Measurements from ENCODE around the gene MSTO1.
A peak's percentile ranks its signal among the peaks of the same experiment; 100 is the strongest.
"Not testable (repeated sequence)": the region's sequence is repeated elsewhere in the genome, so short reads cannot be mapped to it uniquely, and the experiment has no call there.

Gene MSTO1

GRCh38 chr1:155609515-155610256 is at the start of gene MSTO1:
Gene MSTO1, plus strand, starts transcription at chr1:155610218. Its CDS starts 31 bp downstream, at chr1:155610249.
- no CpG with 5 or more reads among the region's 47 CpGs for WGBS (ENCODE audit: insufficient coverage, insufficient read length)
- Histone ChIP-seq H3K27ac (ENCODE audit: low read length) (no peak within 1 kb of the TSS), H3K9me3 (ENCODE audit: control insufficient read depth, insufficient read depth, low read length) (no peaks in the 10 kb centered on the region)

DNA sequence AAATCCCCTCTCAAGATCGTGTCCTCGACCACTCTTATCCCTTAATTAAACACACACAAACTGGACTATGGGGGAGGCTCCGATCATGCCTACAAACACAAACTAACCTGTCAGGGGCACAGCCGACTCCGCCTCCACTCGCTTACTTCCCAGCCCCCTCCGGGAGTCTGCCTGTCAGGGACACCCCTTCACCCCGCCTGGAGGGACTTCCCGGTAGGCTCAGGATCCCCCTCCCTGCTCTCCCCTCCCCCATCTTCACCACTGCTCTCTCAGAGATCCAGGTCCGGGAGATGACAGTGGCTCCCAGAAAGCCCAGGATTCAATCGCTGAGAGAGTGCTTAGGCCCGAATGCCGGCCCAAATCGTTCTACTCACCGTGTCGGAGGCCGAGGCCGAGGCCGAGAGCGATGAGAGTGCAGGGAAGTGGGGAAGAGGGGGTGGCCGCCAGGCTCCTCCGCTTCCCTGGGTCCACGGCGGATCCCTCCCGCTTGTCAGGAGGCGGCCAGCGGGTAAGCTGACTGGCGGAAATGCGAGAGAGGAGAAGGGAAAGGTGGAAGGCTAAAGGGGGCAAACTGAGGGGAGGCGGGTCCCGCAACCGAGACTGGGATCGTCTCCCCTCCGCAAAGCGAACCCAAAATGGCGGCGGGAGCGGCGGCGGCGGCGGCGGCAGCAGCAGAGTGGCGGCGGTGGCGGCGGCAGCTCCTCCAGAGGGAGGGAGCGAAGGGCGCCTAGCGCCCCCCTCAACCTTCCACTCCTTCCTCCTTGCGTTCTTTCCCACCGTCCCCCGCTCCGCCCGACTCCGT is 48.0 kb upstream of the MSTO1 start:
- not testable (repeated sequence) for H3K27me3 ChIP-seq (ENCODE audit: control insufficient read depth, insufficient read depth, low read length); H3K9me3 ChIP-seq (ENCODE audit: control insufficient read depth, insufficient read depth, low read length); H3K36me3 ChIP-seq (ENCODE audit: control insufficient read depth, insufficient read depth, low read length); DNase-seq (ENCODE audit: low read depth, low spot score); H3K4me1 ChIP-seq (ENCODE audit: control insufficient read depth, insufficient read depth, low read length); H3K27ac ChIP-seq (ENCODE audit: low read length)
- peak overlapping the region; percentile 56; the same call in 1 of the 2 replicates for H3K4me3 ChIP-seq (ENCODE audit: low read length)
- WGBS (ENCODE audit: insufficient coverage, insufficient read length), result no CpG with 5 or more reads among the region's 56 CpGs

More at GRCh38 chr1:155609515-155610256, at the start of gene MSTO1:
- peak within 1 kb of the TSS; percentile 78; the same call in 1 of the 2 replicates for H3K4me3 ChIP-seq (ENCODE audit: low read length)
- no peaks in the 10 kb centered on the region for H3K4me1 ChIP-seq (ENCODE audit: control insufficient read depth, insufficient read depth, low read length)
- H3K27me3 ChIP-seq (ENCODE audit: control insufficient read depth, insufficient read depth, low read length), result no peaks in the 10 kb centered on the region
- H3K36me3 ChIP-seq (ENCODE audit: control insufficient read depth, insufficient read depth, low read length), result peaks cover 7% of the 10 kb centered on the region; the same call in 1 of the 2 replicates
- peak; percentile 82 for DNase-seq (ENCODE audit: low read depth, low spot score)

DNA sequence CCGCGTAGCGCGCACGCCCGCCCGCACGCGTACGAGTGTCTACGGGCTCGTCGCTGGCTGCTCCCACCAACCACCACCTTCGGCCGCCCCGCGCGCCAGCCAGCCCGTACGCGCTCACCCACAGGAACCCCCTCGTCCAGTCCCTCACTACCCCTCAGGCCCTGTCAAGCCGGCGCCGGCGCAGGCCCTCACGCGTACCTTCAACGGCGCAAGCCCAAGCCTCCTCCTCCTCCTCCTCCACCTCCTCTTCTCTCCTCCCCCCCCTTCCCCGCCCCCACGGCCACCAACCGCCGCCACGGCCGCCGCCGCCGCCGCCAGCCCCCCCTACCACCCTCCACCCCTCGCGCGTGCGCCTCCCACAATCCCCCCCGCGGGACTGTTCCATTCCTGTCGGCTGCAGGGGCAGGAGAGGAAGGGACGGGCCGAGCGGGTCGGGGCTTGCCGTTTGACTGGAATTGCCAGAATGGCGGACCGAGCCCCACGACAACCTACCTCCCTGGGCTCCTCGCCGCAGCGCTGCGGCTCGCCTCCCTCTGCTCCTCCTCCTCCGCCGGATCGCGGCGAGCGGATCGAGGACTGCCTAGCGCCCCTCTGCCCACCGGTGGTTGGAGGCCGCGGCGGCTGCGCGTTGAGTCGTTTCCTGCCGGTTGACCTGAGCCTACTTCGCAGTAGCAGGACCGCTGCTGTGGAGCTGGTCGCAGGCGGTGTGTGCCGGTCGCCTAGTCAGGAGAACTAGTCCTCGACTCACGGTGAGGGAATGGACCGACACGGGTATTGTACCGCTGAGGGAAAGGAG is 47.2 kb upstream of the MSTO1 start, which contains the start of gene ASH1L:
ASH1L (minus strand) TSS at position 223 of the 796 bp plus-strand sequence. CDS start 41,284 bp downstream, outside the sequence.
- Histone ChIP-seq H3K4me1 (ENCODE audit: control insufficient read depth, insufficient read depth, low read length) (no peaks in the 10 kb centered on the region), H3K27me3 (ENCODE audit: control insufficient read depth, insufficient read depth, low read length) (no peaks in the 10 kb centered on the region), H3K4me3 (ENCODE audit: low read length) (peak within 1 kb of the TSS; percentile 56), H3K9me3 (ENCODE audit: control insufficient read depth, insufficient read depth, low read length) (no peaks in the 10 kb centered on the region), H3K36me3 (ENCODE audit: control insufficient read depth, insufficient read depth, low read length) (no peaks in the 10 kb centered on the region), H3K27ac (ENCODE audit: low read length) (no peak within 1 kb of the TSS)
- WGBS (ENCODE audit: insufficient coverage, insufficient read length), result no CpG with 5 or more reads among the region's 87 CpGs
- DNase-seq (ENCODE audit: low read depth, low spot score), result peak; percentile 61

DNA sequence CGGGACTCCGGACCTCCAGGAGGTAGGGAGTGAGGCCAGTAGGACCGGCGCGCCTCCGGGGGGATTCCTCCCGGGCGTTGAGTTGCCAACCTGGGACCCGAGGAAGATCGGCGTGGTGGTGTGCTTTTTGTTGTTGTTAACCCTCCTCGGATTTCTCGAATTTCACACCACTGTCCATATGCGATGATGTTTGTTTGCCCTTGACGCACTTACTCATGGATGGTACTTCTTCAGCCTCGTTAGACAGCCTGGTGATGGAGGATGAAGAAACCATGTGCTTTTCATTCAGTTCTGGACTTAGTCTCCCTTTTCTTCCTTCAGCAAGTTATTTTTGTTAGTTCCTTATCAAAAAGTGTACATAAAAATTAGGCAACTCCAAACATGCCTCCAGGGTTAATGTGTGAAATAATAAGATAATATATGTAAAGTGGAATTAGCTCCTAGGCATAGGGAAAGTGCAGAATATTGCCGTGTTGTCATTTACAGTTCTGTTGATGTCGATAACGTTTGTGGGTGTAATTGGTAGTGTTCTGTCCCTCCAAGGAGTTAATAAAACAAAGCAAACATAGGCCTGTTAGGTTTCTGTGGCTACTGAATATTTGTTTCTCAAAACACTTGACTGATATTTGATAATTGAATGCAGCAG is 46.5 kb upstream of the MSTO1 start:
- not testable (repeated sequence) for H3K36me3 ChIP-seq (ENCODE audit: control insufficient read depth, insufficient read depth, low read length); H3K9me3 ChIP-seq (ENCODE audit: control insufficient read depth, insufficient read depth, low read length); H3K4me1 ChIP-seq (ENCODE audit: control insufficient read depth, insufficient read depth, low read length); DNase-seq (ENCODE audit: low read depth, low spot score); H3K27ac ChIP-seq (ENCODE audit: low read length); H3K27me3 ChIP-seq (ENCODE audit: control insufficient read depth, insufficient read depth, low read length)
- peak overlapping the region; percentile 56 for H3K4me3 ChIP-seq (ENCODE audit: low read length)
- no CpG with 5 or more reads among the region's 19 CpGs for whole genome bisulfite sequencing (ENCODE audit: insufficient coverage, insufficient read length)

GRCh38 chr1:155569988-155570592 is 39.9 kb upstream of the MSTO1 start:
- no peaks in the 10 kb centered on the region for H3K9me3 ChIP-seq (ENCODE audit: control insufficient read depth, insufficient read depth, low read length)
- no peak overlapping the region for H3K4me3 ChIP-seq (ENCODE audit: low read length)
- no peak for DNase-seq (ENCODE audit: low read depth, low spot score)
- H3K27ac ChIP-seq (ENCODE audit: low read length), result no peak overlapping the region
- no peaks in the 10 kb centered on the region for H3K36me3 ChIP-seq (ENCODE audit: control insufficient read depth, insufficient read depth, low read length)
- H3K27me3 ChIP-seq (ENCODE audit: control insufficient read depth, insufficient read depth, low read length), result no peaks in the 10 kb centered on the region
- H3K4me1 ChIP-seq (ENCODE audit: control insufficient read depth, insufficient read depth, low read length), result no peaks in the 10 kb centered on the region
- no CpG with 5 or more reads among the region's 6 CpGs for WGBS (ENCODE audit: insufficient coverage, insufficient read length)

GRCh38 chr1:155570593-155570990 is 39.4 kb upstream of the MSTO1 start:
- no peak for DNase-seq (ENCODE audit: low read depth, low spot score)
- Histone ChIP-seq H3K9me3 (ENCODE audit: control insufficient read depth, insufficient read depth, low read length) (no peaks in the 10 kb centered on the region), H3K4me1 (ENCODE audit: control insufficient read depth, insufficient read depth, low read length) (no peaks in the 10 kb centered on the region), H3K27me3 (ENCODE audit: control insufficient read depth, insufficient read depth, low read length) (no peaks in the 10 kb centered on the region), H3K27ac (ENCODE audit: low read length) (no peak overlapping the region), H3K4me3 (ENCODE audit: low read length) (no peak overlapping the region), H3K36me3 (ENCODE audit: control insufficient read depth, insufficient read depth, low read length) (no peaks in the 10 kb centered on the region)
- no CpG with 5 or more reads among the region's 4 CpGs for WGBS (ENCODE audit: insufficient coverage, insufficient read length)

DNA sequence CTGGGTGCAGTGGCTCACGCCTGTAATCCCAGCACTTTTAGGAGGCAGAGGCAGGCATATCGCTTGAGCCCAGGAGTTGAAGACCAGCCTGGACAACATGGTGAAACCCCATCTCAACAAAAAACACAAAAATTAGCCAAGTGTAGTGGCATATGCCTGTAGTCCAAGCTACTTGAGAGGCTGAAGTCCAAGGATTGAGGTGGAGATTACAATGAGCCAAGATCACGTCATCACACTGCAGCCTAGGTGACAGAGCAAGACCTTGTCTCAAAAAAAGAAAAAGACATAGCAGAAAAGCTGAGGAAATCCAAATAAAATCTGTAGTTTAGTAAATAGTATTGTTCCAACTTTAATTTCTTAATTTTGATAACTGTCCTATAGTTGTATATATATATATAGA is 35.9 kb upstream of the MSTO1 start:
- WGBS (ENCODE audit: insufficient coverage, insufficient read length), result no CpG with 5 or more reads among the region's 3 CpGs
- no peak overlapping the region for H3K4me3 ChIP-seq (ENCODE audit: low read length)

DNA sequence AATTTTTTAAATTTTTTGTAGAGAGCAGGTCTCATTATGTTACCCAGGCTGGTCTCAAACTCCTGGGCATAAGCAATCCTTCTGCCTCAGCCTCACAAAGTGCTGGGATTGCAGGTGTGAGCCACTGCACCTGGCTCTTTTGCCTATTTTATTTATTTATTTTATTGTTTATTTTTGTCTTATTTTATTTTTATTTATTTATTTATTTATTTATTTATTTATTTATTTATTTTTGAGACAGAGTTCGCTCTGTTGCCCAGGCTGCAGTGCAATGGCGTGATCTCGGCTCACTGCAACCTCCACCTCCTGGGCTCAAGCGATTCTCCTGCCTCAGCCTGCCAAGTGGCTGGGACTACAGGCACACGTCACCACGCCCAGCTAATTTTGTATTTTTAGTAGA is 34.4 kb upstream of the MSTO1 start:
- not testable (repeated sequence) for H3K4me3 ChIP-seq (ENCODE audit: low read length); H3K27ac ChIP-seq (ENCODE audit: low read length); DNase-seq (ENCODE audit: low read depth, low spot score); H3K36me3 ChIP-seq (ENCODE audit: control insufficient read depth, insufficient read depth, low read length); H3K27me3 ChIP-seq (ENCODE audit: control insufficient read depth, insufficient read depth, low read length); H3K4me1 ChIP-seq (ENCODE audit: control insufficient read depth, insufficient read depth, low read length); H3K9me3 ChIP-seq (ENCODE audit: control insufficient read depth, insufficient read depth, low read length)
- no CpG with 5 or more reads among the region's 6 CpGs for WGBS (ENCODE audit: insufficient coverage, insufficient read length)

More for the DNA sequence above, 35.9 kb upstream of the MSTO1 start:
- Histone ChIP-seq H3K27me3 (ENCODE audit: control insufficient read depth, insufficient read depth, low read length) (no peaks in the 10 kb centered on the region), H3K4me1 (ENCODE audit: control insufficient read depth, insufficient read depth, low read length) (no peaks in the 10 kb centered on the region), H3K27ac (ENCODE audit: low read length) (no peak overlapping the region), H3K36me3 (ENCODE audit: control insufficient read depth, insufficient read depth, low read length) (no peaks in the 10 kb centered on the region), H3K9me3 (ENCODE audit: control insufficient read depth, insufficient read depth, low read length) (no peaks in the 10 kb centered on the region)
- DNase-seq (ENCODE audit: low read depth, low spot score), result no peak

DNA sequence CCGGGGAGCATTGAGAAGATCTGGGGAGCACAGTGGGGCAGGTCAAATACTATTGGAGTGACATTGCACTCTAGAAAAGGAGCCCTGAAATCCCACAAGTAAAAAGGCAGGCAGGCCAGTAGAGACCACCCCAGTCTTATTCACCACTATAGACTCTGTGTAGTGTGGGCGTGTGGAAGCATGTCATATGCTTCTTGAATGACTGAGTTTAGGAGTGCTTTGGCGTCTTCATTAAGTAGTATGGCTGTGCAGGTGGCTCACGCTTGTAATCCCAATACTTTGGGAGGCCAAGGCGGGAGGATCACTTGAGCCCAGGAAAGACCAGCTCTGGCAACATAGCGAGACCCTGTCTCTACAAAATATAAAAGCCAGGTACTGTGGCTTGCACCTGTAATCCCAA is 26.2 kb upstream of the MSTO1 start:
- not testable (repeated sequence) for H3K9me3 ChIP-seq (ENCODE audit: control insufficient read depth, insufficient read depth, low read length); H3K4me1 ChIP-seq (ENCODE audit: control insufficient read depth, insufficient read depth, low read length); DNase-seq (ENCODE audit: low read depth, low spot score); H3K27ac ChIP-seq (ENCODE audit: low read length); H3K36me3 ChIP-seq (ENCODE audit: control insufficient read depth, insufficient read depth, low read length); H3K4me3 ChIP-seq (ENCODE audit: low read length); H3K27me3 ChIP-seq (ENCODE audit: control insufficient read depth, insufficient read depth, low read length)
- WGBS (ENCODE audit: insufficient coverage, insufficient read length), result no CpG with 5 or more reads among the region's 6 CpGs
